Peyer's patch (tissue), 4 donors: Measurements from ENCODE around the gene SELENOP. TPM values are rescaled to one million over a fixed set of nuclear protein-coding genes. Genes with fewer than 3 reads are reported as not detected.

Experiments
- DNase-seq, 3 donors: peaks; one replicate each; pipeline ENCODE4 v3.0.0-alpha.2; 2017 to 2019
- H3K27ac ChIP-seq, 4 donors: fragments of 200-600 bp; sonication (generic); one replicate each; pipeline ENCODE4 v1.5.1; 2016 to 2019
- H3K27me3 ChIP-seq, 2 donors: fragments of 200-600 bp; sonication (generic); one replicate each; pipeline ENCODE4 v1.5.1; 2019
- H3K36me3 ChIP-seq, 3 donors: fragments of 200-600 bp; sonication (generic); one replicate each; pipeline ENCODE4 v1.5.1; 2016 to 2019
- H3K4me1 ChIP-seq, 4 donors: fragments of 200-600 bp; sonication (generic); one replicate each; pipeline ENCODE4 v1.5.1; 2016 to 2019
- H3K4me3 ChIP-seq, 4 donors: fragments of 200-600 bp; sonication (generic); 1 replicate in 3 of 4; 2 replicates in 1 of 4; pipeline ENCODE4 v1.5.1; 2016 to 2019; ENCODE audit warnings: mild to moderate bottlenecking in 1 of 4
- H3K9me3 ChIP-seq, 4 donors: fragments of 200-600 bp; sonication (generic); one replicate each; pipeline ENCODE4 v1.5.1; 2016 to 2019; ENCODE audit warnings: mild to moderate bottlenecking in 1 of 4
- CTCF ChIP-seq, 6 experiments: fragments of 450-650 bp in 4 of 6; fragments of 200-600 bp in 2 of 6; sonication (generic) in 1 of 6; IDR thresholded peaks; one replicate each; pipeline ENCODE4 v1.5.1; 2017 to 2019; ENCODE audit warnings: antibody characterized with exemption in 6 of 6, mild to moderate bottlenecking in 3 of 6, moderate library complexity in 1 of 6
- POLR2A ChIP-seq, 2 donors: fragments of 450-650 bp; IDR thresholded peaks; one replicate each; pipeline ENCODE4 v1.5.1; 2017; ENCODE audit warnings: antibody characterized with exemption in 2 of 2, mild to moderate bottlenecking in 2 of 2, moderate library complexity in 2 of 2
- total RNA-seq, 4 donors: library from RNA; depleted of rRNA; stranded (reverse); fragments of >200 nt; gene quantifications; one replicate each; pipeline ENCODE4 v1.1.0, GENCODE V29; 2016

Gene SELENOP
- total RNA-seq, 4 donors from 2014 or later = 404 to 5,297 (median 1,595) TPM

- no peak overlapping the region for H3K4me3 ChIP-seq
- DNase-seq = no peak
- H3K9me3 ChIP-seq = no peaks in the 10 kb centered on the region
- TF ChIP-seq CTCF (IDR thresholded peaks at IDR 0.05) (no peak), POLR2A (IDR thresholded peaks at IDR 0.05) (no peak)
- H3K27ac ChIP-seq = no peak overlapping the region
- peaks cover 0 to 42% (median 5%) of the 10 kb centered on the region in 3 donors for H3K36me3 ChIP-seq
- H3K27me3 ChIP-seq = no peaks in the 10 kb centered on the region
- no peaks in the 10 kb centered on the region for H3K4me1 ChIP-seq
Measured at GRCh38 chr5:42799241-42799608, 12.5 kb downstream of the SELENOP start.

GRCh38 chr5:42798284-42799240 lies 13.1 kb downstream of the SELENOP start:
- no peaks in the 10 kb centered on the region for H3K4me1 ChIP-seq
- peak in 1 of 2 donors; percentile 10 for TF ChIP-seq POLR2A (IDR thresholded peaks at IDR 0.05)
- no peak for TF ChIP-seq CTCF (IDR thresholded peaks at IDR 0.05)
- DNase-seq = no peak
- peaks cover 0 to 35% (median 5%) of the 10 kb centered on the region in 3 donors for H3K36me3 ChIP-seq
- no peak overlapping the region for H3K27ac ChIP-seq
- no peaks in the 10 kb centered on the region for H3K27me3 ChIP-seq
- H3K4me3 ChIP-seq = no peak overlapping the region
- no peaks in the 10 kb centered on the region for H3K9me3 ChIP-seq

GRCh38 chr5:42791151-42791550 lies 20.5 kb downstream of the SELENOP start:
- Histone ChIP-seq H3K36me3 (no peaks in the 10 kb centered on the region), H3K27ac (no peak overlapping the region)

GRCh38 chr5:42787845-42788244 lies 23.8 kb downstream of the SELENOP start:
- TF ChIP-seq POLR2A (IDR thresholded peaks at IDR 0.05) (no peak), CTCF (IDR thresholded peaks at IDR 0.05) (no peak)

More at GRCh38 chr5:42791151-42791550, 20.5 kb downstream of the SELENOP start:
- no peak for TF ChIP-seq CTCF (IDR thresholded peaks at IDR 0.05)
- TF ChIP-seq POLR2A (IDR thresholded peaks at IDR 0.05) = no peak
- H3K9me3 ChIP-seq = peaks cover 0 to 8% (median 0%) of the 10 kb centered on the region in 4 donors
- H3K27me3 ChIP-seq = no peaks in the 10 kb centered on the region
- no peak for DNase-seq
- H3K4me3 ChIP-seq = no peak overlapping the region
- H3K4me1 ChIP-seq = no peaks in the 10 kb centered on the region

GRCh38 chr5:42787073-42787472 lies 24.6 kb downstream of the SELENOP start:
- no peak overlapping the region for H3K4me3 ChIP-seq
- H3K9me3 ChIP-seq = peaks cover 0 to 8% (median 0%) of the 10 kb centered on the region in 4 donors
- H3K36me3 ChIP-seq = no peaks in the 10 kb centered on the region
- no peak for DNase-seq
- H3K4me1 ChIP-seq = no peaks in the 10 kb centered on the region
- H3K27me3 ChIP-seq = no peaks in the 10 kb centered on the region
- H3K27ac ChIP-seq = no peak overlapping the region
- TF ChIP-seq CTCF (IDR thresholded peaks at IDR 0.05) (no peak), POLR2A (IDR thresholded peaks at IDR 0.05) (no peak)

More at GRCh38 chr5:42787845-42788244, 23.8 kb downstream of the SELENOP start:
- Histone ChIP-seq H3K4me3 (no peak overlapping the region), H3K4me1 (no peaks in the 10 kb centered on the region), H3K36me3 (no peaks in the 10 kb centered on the region), H3K27ac (no peak overlapping the region), H3K27me3 (no peaks in the 10 kb centered on the region), H3K9me3 (peaks cover 0 to 8% (median 0%) of the 10 kb centered on the region in 4 donors)
- DNase-seq = no peak
